C4-2B (cell line): ENCODE measurements around the gene WFDC1.

Experiments
- CTCF ChIP-seq: fragments of 450-650 bp; conservative IDR thresholded peaks from 2 replicates; pipeline ENCODE4 v1.5.1; 2017; ENCODE audit warnings: mild to moderate bottlenecking
- ZFX ChIP-seq: fragments of 450-650 bp; IDR thresholded peaks from 2 replicates; pipeline ENCODE4 v1.6.1; 2017

DNA sequence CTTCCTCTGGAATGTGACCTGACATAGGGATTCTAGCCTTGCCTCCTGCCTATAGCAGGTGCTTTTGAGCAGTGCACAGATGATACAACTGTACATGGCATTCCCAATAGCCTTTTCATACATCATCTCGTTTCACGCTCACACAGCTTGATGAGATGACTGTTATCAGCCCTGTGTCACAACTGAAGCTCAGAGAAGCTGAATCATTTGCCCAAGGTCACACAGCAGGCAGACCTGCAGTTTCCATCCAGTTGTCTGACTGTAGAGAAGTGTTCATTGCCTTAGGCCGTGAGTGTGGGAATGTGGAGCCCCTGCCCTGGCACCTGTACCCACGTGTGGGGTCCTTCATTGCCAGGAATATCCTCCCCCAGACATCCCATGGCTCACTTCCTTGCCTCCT lies 20.1 kb downstream of the WFDC1 start:
- TF ChIP-seq CTCF (no peak), ZFX (no peak)
